HG03039 (cell line): ENCODE data around the gene NFU1.

Source experiments
- ATAC-seq: cut with Tn5 transposase; IDR thresholded peaks from one replicate; pipeline ENCODE4 v1.9.1; 2021; ENCODE audit warnings: mild to moderate bottlenecking, moderate library complexity; ENCODE audit not compliant: unreplicated experiment

Gene NFU1

DNA sequence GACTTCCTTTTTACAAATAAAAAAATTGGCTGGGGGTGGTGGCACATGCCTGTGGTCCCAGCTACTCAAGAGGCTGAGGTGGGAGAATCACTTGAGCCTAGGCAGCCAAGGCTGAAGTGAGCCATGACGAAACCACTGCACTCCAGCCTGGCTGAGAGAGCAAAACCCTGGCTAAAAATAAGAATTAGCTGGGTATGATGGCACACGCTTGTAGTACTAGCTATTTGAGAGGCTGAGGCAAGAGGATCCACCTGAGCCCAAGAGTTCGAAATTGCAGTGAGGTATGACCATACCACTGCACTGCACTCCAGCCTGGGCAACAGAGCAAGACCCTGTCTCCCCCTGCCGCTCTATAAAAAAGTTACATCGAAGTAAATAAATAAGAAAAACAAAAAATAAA is 83.9 kb downstream of the NFU1 start:
- no peak for ATAC-seq

DNA sequence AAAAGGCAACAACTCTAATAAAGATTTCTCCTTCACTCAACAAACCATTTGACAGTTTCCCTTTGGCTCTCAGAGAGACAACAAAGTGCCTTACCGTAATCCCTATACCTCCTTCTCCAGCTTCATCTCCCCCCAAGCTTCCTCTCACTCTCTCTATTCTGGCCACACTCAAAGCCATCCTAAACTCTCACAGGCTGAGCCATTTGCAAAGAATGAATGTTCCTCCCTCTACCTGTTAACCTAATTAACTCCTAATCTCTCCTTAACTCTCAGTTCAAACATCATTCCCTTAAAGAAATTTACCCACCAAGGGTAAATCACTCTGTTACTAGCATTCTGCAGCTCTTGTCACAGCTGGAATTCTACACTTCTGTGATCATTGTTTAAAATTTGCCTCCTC is 88.5 kb downstream of the NFU1 start:
- no peak for ATAC-seq
